Panc1 (cell line): Measurements from ENCODE around the gene TMSB15C.
"Not testable (repeated sequence)": the region's sequence is repeated elsewhere in the genome, so short reads cannot be mapped to it uniquely, and the experiment has no call there.

Experiments used
- POLR2AphosphoS5 ChIP-seq: IDR thresholded peaks from 2 replicates; pipeline ENCODE4 v1.6.1; 2012; ENCODE audit warnings: mild to moderate bottlenecking, low read depth, low read length, moderate library complexity
- SIN3A ChIP-seq: IDR thresholded peaks from 2 replicates; pipeline ENCODE4 v1.6.1; 2012; ENCODE audit warnings: low read depth, mild to moderate bottlenecking, low read length, moderate library complexity, borderline replicate concordance; ENCODE audit not compliant: insufficient read depth
- TCF7L2 ChIP-seq: IDR thresholded peaks from 2 replicates; pipeline ENCODE4 v1.6.1; 2011; ENCODE audit warnings: mild to moderate bottlenecking, low read depth, low read length, inconsistent platforms
- TF ChIP-seq, protein P1 (sequence below): fragments of 450-650 bp; IDR thresholded peaks from 2 replicates; pipeline ENCODE4 v1.5.1; 2017; ENCODE audit warnings: mild to moderate bottlenecking
- TF ChIP-seq, protein P2 (sequence below), 2 experiments: IDR thresholded peaks; 2 replicates each; pipeline ENCODE4 v1.6.1; 2011 to 2012; ENCODE audit warnings: low read depth in 2 of 2, control low read depth in 1 of 2, low read length in 1 of 2, mild to moderate bottlenecking in 1 of 2, moderate library complexity in 1 of 2; ENCODE audit not compliant: insufficient read depth in 1 of 2

- TF ChIP-seq, protein P1, sequence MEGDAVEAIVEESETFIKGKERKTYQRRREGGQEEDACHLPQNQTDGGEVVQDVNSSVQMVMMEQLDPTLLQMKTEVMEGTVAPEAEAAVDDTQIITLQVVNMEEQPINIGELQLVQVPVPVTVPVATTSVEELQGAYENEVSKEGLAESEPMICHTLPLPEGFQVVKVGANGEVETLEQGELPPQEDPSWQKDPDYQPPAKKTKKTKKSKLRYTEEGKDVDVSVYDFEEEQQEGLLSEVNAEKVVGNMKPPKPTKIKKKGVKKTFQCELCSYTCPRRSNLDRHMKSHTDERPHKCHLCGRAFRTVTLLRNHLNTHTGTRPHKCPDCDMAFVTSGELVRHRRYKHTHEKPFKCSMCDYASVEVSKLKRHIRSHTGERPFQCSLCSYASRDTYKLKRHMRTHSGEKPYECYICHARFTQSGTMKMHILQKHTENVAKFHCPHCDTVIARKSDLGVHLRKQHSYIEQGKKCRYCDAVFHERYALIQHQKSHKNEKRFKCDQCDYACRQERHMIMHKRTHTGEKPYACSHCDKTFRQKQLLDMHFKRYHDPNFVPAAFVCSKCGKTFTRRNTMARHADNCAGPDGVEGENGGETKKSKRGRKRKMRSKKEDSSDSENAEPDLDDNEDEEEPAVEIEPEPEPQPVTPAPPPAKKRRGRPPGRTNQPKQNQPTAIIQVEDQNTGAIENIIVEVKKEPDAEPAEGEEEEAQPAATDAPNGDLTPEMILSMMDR = not testable (repeated sequence)
- TF ChIP-seq, protein P2, sequence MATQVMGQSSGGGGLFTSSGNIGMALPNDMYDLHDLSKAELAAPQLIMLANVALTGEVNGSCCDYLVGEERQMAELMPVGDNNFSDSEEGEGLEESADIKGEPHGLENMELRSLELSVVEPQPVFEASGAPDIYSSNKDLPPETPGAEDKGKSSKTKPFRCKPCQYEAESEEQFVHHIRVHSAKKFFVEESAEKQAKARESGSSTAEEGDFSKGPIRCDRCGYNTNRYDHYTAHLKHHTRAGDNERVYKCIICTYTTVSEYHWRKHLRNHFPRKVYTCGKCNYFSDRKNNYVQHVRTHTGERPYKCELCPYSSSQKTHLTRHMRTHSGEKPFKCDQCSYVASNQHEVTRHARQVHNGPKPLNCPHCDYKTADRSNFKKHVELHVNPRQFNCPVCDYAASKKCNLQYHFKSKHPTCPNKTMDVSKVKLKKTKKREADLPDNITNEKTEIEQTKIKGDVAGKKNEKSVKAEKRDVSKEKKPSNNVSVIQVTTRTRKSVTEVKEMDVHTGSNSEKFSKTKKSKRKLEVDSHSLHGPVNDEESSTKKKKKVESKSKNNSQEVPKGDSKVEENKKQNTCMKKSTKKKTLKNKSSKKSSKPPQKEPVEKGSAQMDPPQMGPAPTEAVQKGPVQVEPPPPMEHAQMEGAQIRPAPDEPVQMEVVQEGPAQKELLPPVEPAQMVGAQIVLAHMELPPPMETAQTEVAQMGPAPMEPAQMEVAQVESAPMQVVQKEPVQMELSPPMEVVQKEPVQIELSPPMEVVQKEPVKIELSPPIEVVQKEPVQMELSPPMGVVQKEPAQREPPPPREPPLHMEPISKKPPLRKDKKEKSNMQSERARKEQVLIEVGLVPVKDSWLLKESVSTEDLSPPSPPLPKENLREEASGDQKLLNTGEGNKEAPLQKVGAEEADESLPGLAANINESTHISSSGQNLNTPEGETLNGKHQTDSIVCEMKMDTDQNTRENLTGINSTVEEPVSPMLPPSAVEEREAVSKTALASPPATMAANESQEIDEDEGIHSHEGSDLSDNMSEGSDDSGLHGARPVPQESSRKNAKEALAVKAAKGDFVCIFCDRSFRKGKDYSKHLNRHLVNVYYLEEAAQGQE (IDR thresholded peaks at IDR 0.05; ENCODE audit: insufficient read depth in 1 of 2, low read depth in 2 of 2, low read length in 1 of 2) = not testable (repeated sequence)
- TF ChIP-seq SIN3A, TCF7L2, POLR2AphosphoS5: not testable (repeated sequence)
These were observed at the start of gene TMSB15C for GRCh38 chrX:104075778-104076445.
